ENCODE measurements around the gene PRKG1. TPM values are rescaled to one million over a fixed set of nuclear protein-coding genes. Genes with fewer than 3 reads are reported as not detected.

PRKG1 gene
- total and polyA plus RNA-seq, 4 donors: 0.46 to 5.1 (median 1.5) TPM

DNA sequence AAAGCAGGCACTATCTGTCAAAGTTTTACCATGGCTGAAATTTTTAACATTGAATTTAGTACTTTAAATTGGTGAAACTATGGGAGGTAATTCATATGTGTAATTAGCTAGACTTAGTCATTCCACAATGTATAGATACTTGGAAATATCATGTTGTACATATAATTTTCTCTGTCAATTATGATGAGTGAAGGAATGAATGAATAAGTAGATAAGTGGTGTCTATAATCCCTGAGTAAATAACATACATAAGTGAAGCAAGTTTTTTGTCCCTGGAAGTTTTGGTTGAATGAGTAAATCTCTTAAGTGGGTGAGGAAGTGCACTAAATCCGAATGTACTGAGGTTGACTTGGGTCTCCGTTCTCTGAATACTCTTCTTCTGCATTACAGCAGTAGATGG lies 424.1 kb downstream of the PRKG1 start:
- 76% methylated on average over 2 of the region's 2 CpGs for WGBS

DNA sequence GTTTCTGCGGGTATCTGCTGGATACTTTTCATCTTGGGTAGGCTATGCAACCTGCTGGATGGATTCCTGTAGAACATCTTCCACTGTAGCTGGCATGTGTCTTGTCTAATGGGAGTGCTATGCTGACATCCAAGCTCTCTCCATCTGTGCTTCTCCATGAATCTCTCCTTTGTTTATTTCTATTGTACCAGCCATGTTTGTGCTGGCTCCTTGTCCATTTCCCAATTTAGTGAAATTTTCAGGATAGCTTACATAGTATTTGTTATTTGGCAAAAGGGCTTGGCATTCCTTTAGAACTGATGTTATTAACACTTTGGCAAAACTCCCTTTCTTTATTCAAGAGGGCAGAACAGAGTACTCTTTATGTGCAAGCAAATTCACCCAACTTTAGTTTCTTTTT lies 427.1 kb downstream of the PRKG1 start:
- Histone ChIP-seq H3K27me3 (ENCODE audit: control insufficient read depth in 4 of 4, insufficient read depth in 4 of 4, low read length in 3 of 4) (peaks cover 0 to 2% (median 0%) of the 10 kb centered on the region in 4 donors), H3K4me3 (ENCODE audit: low read depth in 1 of 3, low read length in 3 of 3) (no peak overlapping the region), H3K9me3 (ENCODE audit: control insufficient read depth in 4 of 4, low read length in 3 of 4) (no peaks in the 10 kb centered on the region), H3K27ac (ENCODE audit: low read depth in 1 of 2, low read length in 2 of 2) (no peak overlapping the region), H3K36me3 (ENCODE audit: control insufficient read depth in 4 of 4, insufficient read depth in 3 of 4, low read depth in 1 of 4, low read length in 3 of 4) (no peaks in the 10 kb centered on the region), H3K9ac (ENCODE audit: low read depth in 1 of 2, low read length in 2 of 2) (no peak overlapping the region), H3K4me1 (ENCODE audit: control insufficient read depth in 4 of 4, insufficient read depth in 4 of 4, low read length in 3 of 4) (no peaks in the 10 kb centered on the region)
- 92% methylated on average over 1 of the region's 1 CpG for WGBS
- TF ChIP-seq SP1 (IDR thresholded peaks at IDR 0.05) (no peak), NR2F2 (IDR thresholded peaks at IDR 0.05) (no peak), FOXA2 (IDR thresholded peaks at IDR 0.05) (no peak), JUND (IDR thresholded peaks at IDR 0.05) (no peak), HNF4A (conservative IDR thresholded peaks at IDR 0.05) (no peak), FOXA1 (IDR thresholded peaks at IDR 0.05) (no peak), RXRA (IDR thresholded peaks at IDR 0.05) (no peak), GABPA (IDR thresholded peaks at IDR 0.05 in 1 of 2, conservative IDR thresholded peaks at IDR 0.05 in 1 of 2) (no peak), EGR1 (IDR thresholded peaks at IDR 0.05; ENCODE audit: low read depth in 2 of 2) (no peak), TAF1 (conservative IDR thresholded peaks at IDR 0.05) (no peak), HNF4G (IDR thresholded peaks at IDR 0.05) (no peak), YY1 (IDR thresholded peaks at IDR 0.05) (no peak), RAD21 (IDR thresholded peaks at IDR 0.05) (no peak)
- TF ChIP-seq, protein P1, sequence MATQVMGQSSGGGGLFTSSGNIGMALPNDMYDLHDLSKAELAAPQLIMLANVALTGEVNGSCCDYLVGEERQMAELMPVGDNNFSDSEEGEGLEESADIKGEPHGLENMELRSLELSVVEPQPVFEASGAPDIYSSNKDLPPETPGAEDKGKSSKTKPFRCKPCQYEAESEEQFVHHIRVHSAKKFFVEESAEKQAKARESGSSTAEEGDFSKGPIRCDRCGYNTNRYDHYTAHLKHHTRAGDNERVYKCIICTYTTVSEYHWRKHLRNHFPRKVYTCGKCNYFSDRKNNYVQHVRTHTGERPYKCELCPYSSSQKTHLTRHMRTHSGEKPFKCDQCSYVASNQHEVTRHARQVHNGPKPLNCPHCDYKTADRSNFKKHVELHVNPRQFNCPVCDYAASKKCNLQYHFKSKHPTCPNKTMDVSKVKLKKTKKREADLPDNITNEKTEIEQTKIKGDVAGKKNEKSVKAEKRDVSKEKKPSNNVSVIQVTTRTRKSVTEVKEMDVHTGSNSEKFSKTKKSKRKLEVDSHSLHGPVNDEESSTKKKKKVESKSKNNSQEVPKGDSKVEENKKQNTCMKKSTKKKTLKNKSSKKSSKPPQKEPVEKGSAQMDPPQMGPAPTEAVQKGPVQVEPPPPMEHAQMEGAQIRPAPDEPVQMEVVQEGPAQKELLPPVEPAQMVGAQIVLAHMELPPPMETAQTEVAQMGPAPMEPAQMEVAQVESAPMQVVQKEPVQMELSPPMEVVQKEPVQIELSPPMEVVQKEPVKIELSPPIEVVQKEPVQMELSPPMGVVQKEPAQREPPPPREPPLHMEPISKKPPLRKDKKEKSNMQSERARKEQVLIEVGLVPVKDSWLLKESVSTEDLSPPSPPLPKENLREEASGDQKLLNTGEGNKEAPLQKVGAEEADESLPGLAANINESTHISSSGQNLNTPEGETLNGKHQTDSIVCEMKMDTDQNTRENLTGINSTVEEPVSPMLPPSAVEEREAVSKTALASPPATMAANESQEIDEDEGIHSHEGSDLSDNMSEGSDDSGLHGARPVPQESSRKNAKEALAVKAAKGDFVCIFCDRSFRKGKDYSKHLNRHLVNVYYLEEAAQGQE (IDR thresholded peaks at IDR 0.05): no peak
- TF ChIP-seq, protein P2, sequence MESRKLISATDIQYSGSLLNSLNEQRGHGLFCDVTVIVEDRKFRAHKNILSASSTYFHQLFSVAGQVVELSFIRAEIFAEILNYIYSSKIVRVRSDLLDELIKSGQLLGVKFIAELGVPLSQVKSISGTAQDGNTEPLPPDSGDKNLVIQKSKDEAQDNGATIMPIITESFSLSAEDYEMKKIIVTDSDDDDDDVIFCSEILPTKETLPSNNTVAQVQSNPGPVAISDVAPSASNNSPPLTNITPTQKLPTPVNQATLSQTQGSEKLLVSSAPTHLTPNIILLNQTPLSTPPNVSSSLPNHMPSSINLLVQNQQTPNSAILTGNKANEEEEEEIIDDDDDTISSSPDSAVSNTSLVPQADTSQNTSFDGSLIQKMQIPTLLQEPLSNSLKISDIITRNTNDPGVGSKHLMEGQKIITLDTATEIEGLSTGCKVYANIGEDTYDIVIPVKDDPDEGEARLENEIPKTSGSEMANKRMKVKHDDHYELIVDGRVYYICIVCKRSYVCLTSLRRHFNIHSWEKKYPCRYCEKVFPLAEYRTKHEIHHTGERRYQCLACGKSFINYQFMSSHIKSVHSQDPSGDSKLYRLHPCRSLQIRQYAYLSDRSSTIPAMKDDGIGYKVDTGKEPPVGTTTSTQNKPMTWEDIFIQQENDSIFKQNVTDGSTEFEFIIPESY (IDR thresholded peaks at IDR 0.05): no peak
- TF ChIP-seq, protein P3, sequence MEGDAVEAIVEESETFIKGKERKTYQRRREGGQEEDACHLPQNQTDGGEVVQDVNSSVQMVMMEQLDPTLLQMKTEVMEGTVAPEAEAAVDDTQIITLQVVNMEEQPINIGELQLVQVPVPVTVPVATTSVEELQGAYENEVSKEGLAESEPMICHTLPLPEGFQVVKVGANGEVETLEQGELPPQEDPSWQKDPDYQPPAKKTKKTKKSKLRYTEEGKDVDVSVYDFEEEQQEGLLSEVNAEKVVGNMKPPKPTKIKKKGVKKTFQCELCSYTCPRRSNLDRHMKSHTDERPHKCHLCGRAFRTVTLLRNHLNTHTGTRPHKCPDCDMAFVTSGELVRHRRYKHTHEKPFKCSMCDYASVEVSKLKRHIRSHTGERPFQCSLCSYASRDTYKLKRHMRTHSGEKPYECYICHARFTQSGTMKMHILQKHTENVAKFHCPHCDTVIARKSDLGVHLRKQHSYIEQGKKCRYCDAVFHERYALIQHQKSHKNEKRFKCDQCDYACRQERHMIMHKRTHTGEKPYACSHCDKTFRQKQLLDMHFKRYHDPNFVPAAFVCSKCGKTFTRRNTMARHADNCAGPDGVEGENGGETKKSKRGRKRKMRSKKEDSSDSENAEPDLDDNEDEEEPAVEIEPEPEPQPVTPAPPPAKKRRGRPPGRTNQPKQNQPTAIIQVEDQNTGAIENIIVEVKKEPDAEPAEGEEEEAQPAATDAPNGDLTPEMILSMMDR (IDR thresholded peaks at IDR 0.05; ENCODE audit: low read depth, low read length, missing input control): no peak
- TF ChIP-seq, protein P4, sequence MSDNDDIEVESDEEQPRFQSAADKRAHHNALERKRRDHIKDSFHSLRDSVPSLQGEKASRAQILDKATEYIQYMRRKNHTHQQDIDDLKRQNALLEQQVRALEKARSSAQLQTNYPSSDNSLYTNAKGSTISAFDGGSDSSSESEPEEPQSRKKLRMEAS (IDR thresholded peaks at IDR 0.05): no peak
- TF ChIP-seq, protein P5, sequence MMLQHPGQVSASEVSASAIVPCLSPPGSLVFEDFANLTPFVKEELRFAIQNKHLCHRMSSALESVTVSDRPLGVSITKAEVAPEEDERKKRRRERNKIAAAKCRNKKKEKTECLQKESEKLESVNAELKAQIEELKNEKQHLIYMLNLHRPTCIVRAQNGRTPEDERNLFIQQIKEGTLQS (IDR thresholded peaks at IDR 0.05): no peak
- no peak for DNase-seq (ENCODE audit: low spot score)

More for the DNA sequence above, 424.1 kb downstream of the PRKG1 start:
- Histone ChIP-seq H3K27ac (ENCODE audit: low read depth in 1 of 2, low read length in 2 of 2) (no peak overlapping the region), H3K4me3 (ENCODE audit: low read depth in 1 of 3, low read length in 3 of 3) (no peak overlapping the region), H3K9me3 (ENCODE audit: control insufficient read depth in 4 of 4, low read length in 3 of 4) (no peaks in the 10 kb centered on the region), H3K27me3 (ENCODE audit: control insufficient read depth in 4 of 4, insufficient read depth in 4 of 4, low read length in 3 of 4) (peaks cover 0 to 2% (median 0%) of the 10 kb centered on the region in 4 donors), H3K36me3 (ENCODE audit: control insufficient read depth in 4 of 4, insufficient read depth in 3 of 4, low read depth in 1 of 4, low read length in 3 of 4) (no peaks in the 10 kb centered on the region), H3K4me1 (ENCODE audit: control insufficient read depth in 4 of 4, insufficient read depth in 4 of 4, low read length in 3 of 4) (no peaks in the 10 kb centered on the region), H3K9ac (ENCODE audit: low read depth in 1 of 2, low read length in 2 of 2) (no peak overlapping the region)
- no peak for DNase-seq (ENCODE audit: low spot score)
- TF ChIP-seq, protein P3 (IDR thresholded peaks at IDR 0.05; ENCODE audit: low read depth, low read length, missing input control): no peak
- TF ChIP-seq JUND (IDR thresholded peaks at IDR 0.05): no peak
- no peak for TF ChIP-seq GABPA (IDR thresholded peaks at IDR 0.05 in 1 of 2, conservative IDR thresholded peaks at IDR 0.05 in 1 of 2)
- no peak for TF ChIP-seq EGR1 (IDR thresholded peaks at IDR 0.05; ENCODE audit: low read depth in 2 of 2)
- TF ChIP-seq RAD21 (IDR thresholded peaks at IDR 0.05): no peak
